ENCODE data around the gene LTBP4. TPM values are rescaled to one million over a fixed set of nuclear protein-coding genes. Genes with fewer than 3 reads are reported as not detected.
A peak's percentile ranks its signal among the peaks of the same experiment; 100 is the strongest.

The LTBP4 gene
- total and polyA plus RNA-seq, 7 donors: 31.9 to 206 (median 118) TPM

- 7 to 18% methylated on average over 27 of the region's 27 CpGs for WGBS, 2 donors
- DNase-seq: peak; percentile 95
- H3K9me3 ChIP-seq: no peaks in the 10 kb centered on the region
- peaks cover 0 to 13% (median 2%) of the 10 kb centered on the region in 4 donors for H3K36me3 ChIP-seq
- no peak for TF ChIP-seq EP300 (IDR thresholded peaks at IDR 0.05)
- TF ChIP-seq CTCF (IDR thresholded peaks at IDR 0.05): no peak
- no peak for TF ChIP-seq POLR2AphosphoS5 (IDR thresholded peaks at IDR 0.05)
- TF ChIP-seq POLR2A (IDR thresholded peaks at IDR 0.05): no peak
- intact Hi-C loops (cut with DNase I): no loop called here
- H3K4me3 ChIP-seq: peak overlapping the region; percentile 45 to 54 (median 52)
- H3K27ac ChIP-seq: peak overlapping the region; percentile 72 to 93 (median 80)
- peaks cover 7 to 41% (median 28%) of the 10 kb centered on the region in 3 donors for H3K27me3 ChIP-seq
- H3K4me1 ChIP-seq: peaks cover 0 to 38% (median 26%) of the 10 kb centered on the region in 4 donors
Measured at GRCh38 chr19:40614622-40615411, 13.6 kb downstream of the LTBP4 start.

- peaks cover 0 to 27% (median 17%) of the 10 kb centered on the region in 4 donors for H3K4me1 ChIP-seq
- WGBS, 2 donors: 71 to 92% methylated on average over 5 of the region's 5 CpGs
- peaks cover 0 to 26% (median 2%) of the 10 kb centered on the region in 4 donors for H3K36me3 ChIP-seq
- H3K27ac ChIP-seq: peak overlapping the region in 1 of 4 donors; percentile 83
- H3K9me3 ChIP-seq: no peaks in the 10 kb centered on the region
- TF ChIP-seq EP300 (IDR thresholded peaks at IDR 0.05) (no peak), CTCF (IDR thresholded peaks at IDR 0.05) (no peak), POLR2AphosphoS5 (IDR thresholded peaks at IDR 0.05) (no peak), POLR2A (IDR thresholded peaks at IDR 0.05) (no peak)
- intact Hi-C loops (cut with DNase I): no loop called here
- DNase-seq: no peak
- H3K27me3 ChIP-seq: peaks cover 7 to 36% (median 21%) of the 10 kb centered on the region in 3 donors
- H3K4me3 ChIP-seq: no peak overlapping the region
Measured at GRCh38 chr19:40616178-40616577, 15.0 kb downstream of the LTBP4 start.

GRCh38 chr19:40616941-40617340, 15.8 kb downstream of the LTBP4 start:
- no peak for DNase-seq
- no peak overlapping the region for H3K4me3 ChIP-seq
- H3K27ac ChIP-seq: no peak overlapping the region
- peaks cover 7 to 36% (median 21%) of the 10 kb centered on the region in 3 donors for H3K27me3 ChIP-seq
- H3K4me1 ChIP-seq: peaks cover 0 to 27% (median 17%) of the 10 kb centered on the region in 4 donors
- no peak for TF ChIP-seq POLR2A (IDR thresholded peaks at IDR 0.05)
- TF ChIP-seq EP300 (IDR thresholded peaks at IDR 0.05): no peak
- no peak for TF ChIP-seq POLR2AphosphoS5 (IDR thresholded peaks at IDR 0.05)
- TF ChIP-seq CTCF (IDR thresholded peaks at IDR 0.05): no peak
- 95 to 98% methylated on average over 17 of the region's 17 CpGs for WGBS, 2 donors
- no peaks in the 10 kb centered on the region for H3K9me3 ChIP-seq
- intact Hi-C loops (cut with DNase I): no loop called here
- H3K36me3 ChIP-seq: peaks cover 0 to 33% (median 2%) of the 10 kb centered on the region in 4 donors

- Histone ChIP-seq H3K36me3 (peaks cover 0 to 40% (median 2%) of the 10 kb centered on the region in 4 donors), H3K27me3 (peaks cover 7 to 30% (median 20%) of the 10 kb centered on the region in 3 donors), H3K27ac (no peak overlapping the region), H3K4me1 (peaks cover 0 to 27% (median 17%) of the 10 kb centered on the region in 4 donors), H3K9me3 (no peaks in the 10 kb centered on the region), H3K4me3 (no peak overlapping the region)
- TF ChIP-seq POLR2A (IDR thresholded peaks at IDR 0.05) (no peak), EP300 (IDR thresholded peaks at IDR 0.05) (no peak), CTCF (IDR thresholded peaks at IDR 0.05) (no peak), POLR2AphosphoS5 (IDR thresholded peaks at IDR 0.05) (no peak)
- WGBS, 2 donors: 92 to 93% methylated on average over 4 of the region's 4 CpGs
- no peak for DNase-seq
- intact Hi-C loops (cut with DNase I): no loop called here
Measured at GRCh38 chr19:40617961-40618360, 16.8 kb downstream of the LTBP4 start.

Data from sigmoid colon (tissue), 7 donors.